Smooth muscle cell (in vitro differentiated cells): Measurements from ENCODE around the gene GSDMA. TPM values are rescaled to one million over a fixed set of nuclear protein-coding genes. Genes with fewer than 3 reads are reported as not detected.
"Not testable (repeated sequence)": the region's sequence is repeated elsewhere in the genome, so short reads cannot be mapped to it uniquely, and the experiment has no call there.

Experiments used
- DNase-seq: peaks from one replicate; lab custom pipeline; 2025; ENCODE audit not compliant: unreplicated experiment; lab: John Stamatoyannopoulos, UW
- H2AFZ ChIP-seq: fragments of 200-600 bp; sonication (generic); 2 replicates; pipeline ENCODE4 v1.6.0; 2016; ENCODE audit warnings: antibody characterized with exemption, low read depth, mild to moderate bottlenecking
- H3F3A ChIP-seq: fragments of 200-600 bp; sonication (generic); 2 replicates; pipeline ENCODE4 v1.6.0; 2017; ENCODE audit warnings: antibody characterized with exemption, low read depth
- H3K27ac ChIP-seq: fragments of 200-600 bp; sonication (generic); 2 replicates; pipeline ENCODE4 v1.5.1; 2016; ENCODE audit warnings: low read depth, mild to moderate bottlenecking
- H3K27me3 ChIP-seq: fragments of 200-600 bp; sonication (generic); 2 replicates; pipeline ENCODE4 v1.6.1; 2016; ENCODE audit warnings: low read depth, mild to moderate bottlenecking
- H3K36me3 ChIP-seq: fragments of 200-600 bp; sonication (generic); 2 replicates; pipeline ENCODE4 v1.5.1; 2016; ENCODE audit warnings: low read depth
- H3K4me1 ChIP-seq: fragments of 200-600 bp; sonication (generic); 2 replicates; pipeline ENCODE4 v1.5.1; 2016; ENCODE audit warnings: low read depth
- H3K4me2 ChIP-seq: fragments of 200-600 bp; sonication (generic); 2 replicates; pipeline ENCODE4 v1.6.0; 2016; ENCODE audit warnings: mild to moderate bottlenecking
- H3K4me3 ChIP-seq: fragments of 200-600 bp; sonication (generic); 2 replicates; pipeline ENCODE4 v1.5.1; 2016; ENCODE audit warnings: mild to moderate bottlenecking
- H3K79me2 ChIP-seq: fragments of 200-600 bp; sonication (generic); 2 replicates; pipeline ENCODE4 v1.6.0; 2016; ENCODE audit warnings: low read depth, mild to moderate bottlenecking
- H3K9ac ChIP-seq: fragments of 200-600 bp; sonication (generic); 2 replicates; pipeline ENCODE4 v1.6.0; 2016; ENCODE audit warnings: low read depth
- H3K9me3 ChIP-seq: fragments of 200-600 bp; sonication (generic); replicated peaks from 2 replicates; pipeline ENCODE4 v1.5.1; 2016; ENCODE audit warnings: low read depth
- H4K20me1 ChIP-seq: fragments of 200-600 bp; sonication (generic); 2 replicates; pipeline ENCODE4 v1.6.0; 2016; ENCODE audit warnings: low read depth
- CTCF ChIP-seq: fragments of 200-600 bp; sonication (generic); IDR thresholded peaks from 2 replicates; pipeline ENCODE4 v1.5.1; 2017; ENCODE audit warnings: borderline replicate concordance, mild to moderate bottlenecking, antibody characterized with exemption; ENCODE audit not compliant: insufficient read depth, poor library complexity, severe bottlenecking
- WGBS: methylation state at CpG from one replicate; pipeline ENCODE4 v1.1.7; 2016; ENCODE audit warnings: low lambda C conversion rate; 5-methylcytosine and 5-hydroxymethylcytosine counted together
- polyA plus RNA-seq: library from polyadenylated mRNA; unstranded; fragments of >200 nt; fragmentation: Nextera tagmentation; extraction: Ambion mirVana; gene quantifications from 2 replicates; pipeline ENCODE4 v1.2.1, GENCODE V29; 2016
- total RNA-seq: library from RNA; depleted of rRNA; stranded (reverse); fragments of >200 nt; gene quantifications from 2 replicates; pipeline ENCODE4 v1.2.3, GENCODE V29; 2014

Gene GSDMA
- total and polyA plus RNA-seq, 2 experiments from 2014 or later, result 0.31 to 0.50 TPM

- no peak for DNase-seq
- Histone ChIP-seq H4K20me1 (no peaks in the 10 kb centered on the region), H3F3A (no peaks in the 10 kb centered on the region), H3K9me3 (no peaks in the 10 kb centered on the region), H2AFZ (no peak overlapping the region), H3K4me1 (no peaks in the 10 kb centered on the region), H3K4me2 (no peak overlapping the region), H3K36me3 (no peaks in the 10 kb centered on the region), H3K9ac (no peak overlapping the region), H3K4me3 (no peak overlapping the region), H3K27ac (no peak overlapping the region), H3K79me2 (no peaks in the 10 kb centered on the region), H3K27me3 (no peaks in the 10 kb centered on the region)
- no peak for TF ChIP-seq CTCF
- WGBS, result 95% methylated on average over 9 of the region's 9 CpGs
Measured at GRCh38 chr17:40004072-40004471, 41.3 kb downstream of the GSDMA start.

- Histone ChIP-seq H3K4me3 (no peak overlapping the region), H3K27ac (no peak overlapping the region), H3K4me1 (no peaks in the 10 kb centered on the region), H3K36me3 (no peaks in the 10 kb centered on the region), H3K27me3 (no peaks in the 10 kb centered on the region), H3K79me2 (no peaks in the 10 kb centered on the region), H3K9me3 (no peaks in the 10 kb centered on the region), H2AFZ (no peak overlapping the region), H3F3A (no peaks in the 10 kb centered on the region), H3K9ac (no peak overlapping the region), H3K4me2 (no peak overlapping the region), H4K20me1 (no peaks in the 10 kb centered on the region)
- DNase-seq, result no peak
- WGBS, result 95% methylated on average over 7 of the region's 7 CpGs
- TF ChIP-seq CTCF, result no peak
Measured at GRCh38 chr17:40004712-40005111, 41.9 kb downstream of the GSDMA start.

- 67% methylated on average over 6 of the region's 6 CpGs for WGBS
- H3K36me3 ChIP-seq, result no peaks in the 10 kb centered on the region
- H3K27me3 ChIP-seq, result no peaks in the 10 kb centered on the region
- no peak overlapping the region for H3K27ac ChIP-seq
- no peak for TF ChIP-seq CTCF
- H3K4me1 ChIP-seq, result no peaks in the 10 kb centered on the region
- no peaks in the 10 kb centered on the region for H3F3A ChIP-seq
- H3K9ac ChIP-seq, result no peak overlapping the region
- H3K4me3 ChIP-seq, result no peak overlapping the region
- DNase-seq, result no peak
- H3K79me2 ChIP-seq, result no peaks in the 10 kb centered on the region
- H3K9me3 ChIP-seq, result no peaks in the 10 kb centered on the region
- H3K4me2 ChIP-seq, result no peak overlapping the region
- H2AFZ ChIP-seq, result no peak overlapping the region
- no peaks in the 10 kb centered on the region for H4K20me1 ChIP-seq
Measured at GRCh38 chr17:40005520-40005919, 42.7 kb downstream of the GSDMA start.

GRCh38 chr17:40010946-40011500 lies 48.2 kb downstream of the GSDMA start:
- H3K27ac ChIP-seq, H3K36me3 ChIP-seq, H3K79me2 ChIP-seq, H3K4me1 ChIP-seq, H3K9me3 ChIP-seq, H3K4me3 ChIP-seq, H3K4me2 ChIP-seq, H3K9ac ChIP-seq, H4K20me1 ChIP-seq, H2AFZ ChIP-seq, H3F3A ChIP-seq, DNase-seq, H3K27me3 ChIP-seq: not testable (repeated sequence)
- WGBS, result 99% methylated on average over 25 of the region's 38 CpGs

GRCh38 chr17:40012017-40012647 lies 49.3 kb downstream of the GSDMA start:
- H2AFZ ChIP-seq, H4K20me1 ChIP-seq, DNase-seq, H3K4me1 ChIP-seq, H3K4me3 ChIP-seq, H3K36me3 ChIP-seq, H3K27ac ChIP-seq, H3K4me2 ChIP-seq, H3F3A ChIP-seq, H3K79me2 ChIP-seq, H3K9ac ChIP-seq, H3K27me3 ChIP-seq, H3K9me3 ChIP-seq: not testable (repeated sequence)
- WGBS, result 86% methylated on average over 22 of the region's 22 CpGs
